Measurements from ENCODE around the gene EML4. TPM values are rescaled to one million over a fixed set of nuclear protein-coding genes. Genes with fewer than 3 reads are reported as not detected.

EML4 gene
- total RNA-seq, 1 experiment from 2014 or later, result 38.3 TPM

DNA sequence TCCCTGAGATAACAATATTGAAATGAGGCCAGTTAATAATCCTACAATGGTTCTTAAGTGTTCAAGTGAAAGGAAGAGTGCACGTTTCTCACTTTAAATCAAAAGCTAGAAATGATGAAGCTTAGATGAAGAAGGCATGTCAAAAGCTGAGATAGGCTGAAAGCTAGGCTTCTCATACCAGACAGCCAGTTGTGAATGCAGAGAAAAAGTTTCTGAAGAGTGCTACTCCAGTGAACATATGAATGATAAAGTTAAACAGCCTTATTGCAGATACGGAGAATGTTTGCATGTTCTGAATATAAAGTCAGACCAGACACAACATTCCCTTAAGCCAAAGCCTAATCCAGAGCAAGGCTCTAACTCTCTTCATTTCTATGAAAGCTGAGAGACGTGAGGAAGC, 51.4 kb downstream of the EML4 start:
- POLR2A ChIA-PET (ENCODE audit: unreplicated experiment), result interaction anchor here (0.6 kb wide), 1 partner anchor 1343 kb away, joined by 7 read pairs; no protein-coding TSS in a partner anchor
- Histone ChIP-seq H3K4me1 (ENCODE audit: insufficient read depth, low read length) (0 out of 2 replicates have a peak, but pooled peaks cover 8% of the 10 kb centered on the region), H3K27me3 (ENCODE audit: low read length) (no peaks in the 10 kb centered on the region), H3K9ac (ENCODE audit: low read length) (no peak overlapping the region), H3K27ac (ENCODE audit: low read length) (no peak overlapping the region), H3K36me3 (ENCODE audit: low read depth, low read length) (no peaks in the 10 kb centered on the region), H3K4me3 (ENCODE audit: low read length) (no peak overlapping the region), H3K9me3 (ENCODE audit: low read length) (no peaks in the 10 kb centered on the region), H3F3A (ENCODE audit: low read length, unreplicated experiment) (no peaks in the 10 kb centered on the region), H4K20me1 (ENCODE audit: low read length) (no peaks in the 10 kb centered on the region), H3K9me2 (replicated peaks; ENCODE audit: low read length) (no peaks in the 10 kb centered on the region), H3K79me2 (ENCODE audit: low read length) (peaks cover 18% of the 10 kb centered on the region), H3K4me2 (ENCODE audit: low read length) (no peak overlapping the region), H2AFZ (ENCODE audit: low read length) (no peak overlapping the region)
- CTCF ChIA-PET, result interaction anchor here (0.6 kb wide), 1 partner anchor 351 kb away, joined by 3 read pairs; no protein-coding TSS in a partner anchor
- intact Hi-C loops (cut with micrococcal nuclease), result no loop called here
- TF ChIP-seq EZH2phosphoT487 (IDR thresholded peaks at IDR 0.05; ENCODE audit: borderline replicate concordance, low read length) (no peak), EZH2 (IDR thresholded peaks at IDR 0.05; ENCODE audit: low read length, unreplicated experiment) (no peak)
- TF ChIP-seq, protein P1, sequence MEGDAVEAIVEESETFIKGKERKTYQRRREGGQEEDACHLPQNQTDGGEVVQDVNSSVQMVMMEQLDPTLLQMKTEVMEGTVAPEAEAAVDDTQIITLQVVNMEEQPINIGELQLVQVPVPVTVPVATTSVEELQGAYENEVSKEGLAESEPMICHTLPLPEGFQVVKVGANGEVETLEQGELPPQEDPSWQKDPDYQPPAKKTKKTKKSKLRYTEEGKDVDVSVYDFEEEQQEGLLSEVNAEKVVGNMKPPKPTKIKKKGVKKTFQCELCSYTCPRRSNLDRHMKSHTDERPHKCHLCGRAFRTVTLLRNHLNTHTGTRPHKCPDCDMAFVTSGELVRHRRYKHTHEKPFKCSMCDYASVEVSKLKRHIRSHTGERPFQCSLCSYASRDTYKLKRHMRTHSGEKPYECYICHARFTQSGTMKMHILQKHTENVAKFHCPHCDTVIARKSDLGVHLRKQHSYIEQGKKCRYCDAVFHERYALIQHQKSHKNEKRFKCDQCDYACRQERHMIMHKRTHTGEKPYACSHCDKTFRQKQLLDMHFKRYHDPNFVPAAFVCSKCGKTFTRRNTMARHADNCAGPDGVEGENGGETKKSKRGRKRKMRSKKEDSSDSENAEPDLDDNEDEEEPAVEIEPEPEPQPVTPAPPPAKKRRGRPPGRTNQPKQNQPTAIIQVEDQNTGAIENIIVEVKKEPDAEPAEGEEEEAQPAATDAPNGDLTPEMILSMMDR (conservative IDR thresholded peaks at IDR 0.05; ENCODE audit: low read depth, low read length), result no peak
- no TSS peak for BruUV-seq (replicated peaks)
- ATAC-seq (no peak), DNase-seq (no peak)

DNA sequence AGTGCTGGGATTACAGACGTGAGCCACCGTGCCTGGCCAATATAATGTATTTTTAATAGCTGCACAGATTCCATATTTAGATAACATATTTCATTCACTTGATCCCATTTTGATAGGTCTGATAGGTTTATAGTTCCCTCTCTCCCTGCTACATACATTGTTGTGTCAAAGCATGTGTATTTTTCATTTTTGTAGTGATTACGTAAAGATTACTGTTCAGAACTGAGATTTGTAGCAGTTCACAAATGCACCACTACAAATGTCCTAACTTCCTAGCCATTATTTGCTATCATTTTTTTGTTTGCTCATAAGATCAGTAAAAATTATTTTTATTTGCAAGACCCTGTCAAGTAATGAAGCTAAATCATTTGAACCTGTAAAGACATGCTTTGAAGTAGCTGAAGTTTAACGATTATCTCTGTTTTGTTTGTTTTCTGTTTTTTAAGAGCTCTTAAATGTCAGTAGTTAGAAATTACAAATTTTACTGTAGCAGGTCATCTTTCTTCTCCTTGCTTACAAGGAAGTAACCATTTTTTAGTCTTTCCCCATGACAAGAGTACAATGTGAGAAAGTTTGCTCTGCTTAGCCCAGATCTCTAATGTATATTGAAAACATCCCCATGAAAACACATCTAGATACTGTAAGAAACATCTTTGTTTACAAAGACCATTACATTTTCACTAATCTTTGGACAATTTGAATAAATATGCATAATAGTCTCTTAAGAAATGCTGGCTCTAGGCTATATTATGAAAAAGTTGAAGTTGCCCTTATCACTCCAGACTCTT, 54.1 kb downstream of the EML4 start:
- H3K4me3 ChIP-seq (ENCODE audit: low read length), result no peak overlapping the region
- CTCF ChIA-PET, result no interaction called here
- H3K4me1 ChIP-seq (ENCODE audit: insufficient read depth, low read length), result 0 out of 2 replicates have a peak, but pooled peaks cover 8% of the 10 kb centered on the region
- H3K9me3 ChIP-seq (ENCODE audit: low read length), result no peaks in the 10 kb centered on the region
- no peak for DNase-seq
- H3K36me3 ChIP-seq (ENCODE audit: low read depth, low read length), result no peaks in the 10 kb centered on the region
- no peak for TF ChIP-seq EZH2phosphoT487 (IDR thresholded peaks at IDR 0.05; ENCODE audit: borderline replicate concordance, low read length)
- TF ChIP-seq, protein P1 (conservative IDR thresholded peaks at IDR 0.05; ENCODE audit: low read depth, low read length), result no peak
- TF ChIP-seq EZH2 (IDR thresholded peaks at IDR 0.05; ENCODE audit: low read length, unreplicated experiment), result no peak
- no peak overlapping the region for H3K4me2 ChIP-seq (ENCODE audit: low read length)
- no peaks in the 10 kb centered on the region for H3K9me2 ChIP-seq (replicated peaks; ENCODE audit: low read length)
- H3K79me2 ChIP-seq (ENCODE audit: low read length), result peaks cover 20% of the 10 kb centered on the region
- no peak overlapping the region for H3K27ac ChIP-seq (ENCODE audit: low read length)
- no TSS peak for BruUV-seq (replicated peaks)
- POLR2A ChIA-PET (ENCODE audit: unreplicated experiment), result no interaction called here
- H4K20me1 ChIP-seq (ENCODE audit: low read length), result no peaks in the 10 kb centered on the region
- H3F3A ChIP-seq (ENCODE audit: low read length, unreplicated experiment), result no peaks in the 10 kb centered on the region
- ATAC-seq, result peak; percentile 50
- no peak overlapping the region for H3K9ac ChIP-seq (ENCODE audit: low read length)
- intact Hi-C loops (cut with micrococcal nuclease), result no loop called here
- no peak overlapping the region for H2AFZ ChIP-seq (ENCODE audit: low read length)
- H3K27me3 ChIP-seq (ENCODE audit: low read length), result no peaks in the 10 kb centered on the region

DNA sequence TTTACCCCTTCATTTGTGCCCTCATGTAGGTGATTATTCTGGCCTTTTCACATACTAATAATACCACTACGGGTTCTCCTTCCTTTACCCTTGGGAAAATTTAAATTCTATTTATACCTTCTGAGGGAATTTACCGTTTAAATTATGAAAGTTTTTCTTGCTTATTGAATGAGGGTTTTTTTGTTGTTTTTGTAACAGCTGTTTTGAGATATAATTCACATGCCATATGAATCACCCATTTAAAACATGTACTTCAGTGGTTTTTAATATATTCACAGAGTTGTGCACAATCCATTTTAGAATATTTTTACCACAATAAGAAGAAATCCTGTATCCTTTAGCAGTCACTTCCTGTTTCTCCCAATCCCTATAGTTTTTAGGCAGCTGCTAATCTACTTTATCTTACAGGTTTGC, 54.7 kb downstream of the EML4 start:
- no peaks in the 10 kb centered on the region for H3K27me3 ChIP-seq (ENCODE audit: low read length)
- CTCF ChIA-PET, result no interaction called here
- DNase-seq (no peak), ATAC-seq (no peak)
- H3K9ac ChIP-seq (ENCODE audit: low read length), result no peak overlapping the region
- no peak overlapping the region for H2AFZ ChIP-seq (ENCODE audit: low read length)
- no peaks in the 10 kb centered on the region for H3K9me3 ChIP-seq (ENCODE audit: low read length)
- no peak overlapping the region for H3K27ac ChIP-seq (ENCODE audit: low read length)
- no peaks in the 10 kb centered on the region for H3F3A ChIP-seq (ENCODE audit: low read length, unreplicated experiment)
- H4K20me1 ChIP-seq (ENCODE audit: low read length), result no peaks in the 10 kb centered on the region
- POLR2A ChIA-PET (ENCODE audit: unreplicated experiment), result no interaction called here
- H3K9me2 ChIP-seq (replicated peaks; ENCODE audit: low read length), result no peaks in the 10 kb centered on the region
- peaks cover 14% of the 10 kb centered on the region for H3K79me2 ChIP-seq (ENCODE audit: low read length)
- no TSS peak for BruUV-seq (replicated peaks)
- H3K4me2 ChIP-seq (ENCODE audit: low read length), result no peak overlapping the region
- H3K4me1 ChIP-seq (ENCODE audit: insufficient read depth, low read length), result 0 out of 2 replicates have a peak, but pooled peaks cover 8% of the 10 kb centered on the region
- H3K36me3 ChIP-seq (ENCODE audit: low read depth, low read length), result no peaks in the 10 kb centered on the region
- intact Hi-C loops (cut with micrococcal nuclease), result no loop called here
- H3K4me3 ChIP-seq (ENCODE audit: low read length), result no peak overlapping the region
- TF ChIP-seq, protein P1 (conservative IDR thresholded peaks at IDR 0.05; ENCODE audit: low read depth, low read length), result no peak
- TF ChIP-seq EZH2 (IDR thresholded peaks at IDR 0.05; ENCODE audit: low read length, unreplicated experiment), result no peak
- TF ChIP-seq EZH2phosphoT487 (IDR thresholded peaks at IDR 0.05; ENCODE audit: borderline replicate concordance, low read length), result no peak
